GM12878 (cell line): ENCODE data around the gene SYCN. TPM values are rescaled to one million over a fixed set of nuclear protein-coding genes. Genes with fewer than 3 reads are reported as not detected.

ENCODE experiments used
- ATAC-seq: fragments of 200-7000 bp; cut with Tn5 transposase; 3 replicates; pipeline ENCODE4 v1.9.1; 2020; ENCODE audit warnings: mild to moderate bottlenecking, moderate library complexity
- BruUV-seq: library from RNA; stranded (reverse); fragments of 400-500 nt; replicated peaks from 2 replicates; lab custom pipeline; 2021; lab: Mats Ljungman, UMichigan
- CTCF ChIA-PET: fragments of 300-600 bp; sonication (Branson Sonifier 250); formaldehyde crosslinking; extraction: SDS; loops from one replicate; lab custom pipeline; 2021; ENCODE audit warnings: inconsistent platforms; lab: Yijun Ruan, JAX
- POLR2A ChIA-PET: fragments of 350-600 bp; formaldehyde crosslinking; extraction: SDS; loops from one replicate; lab custom pipeline; 2021; ENCODE audit warnings: inconsistent platforms; lab: Charles Lee
- RAD21 ChIA-PET: fragments of 300-600 bp; sonication (Branson Sonifier 250); formaldehyde crosslinking; loops from one replicate; lab custom pipeline; 2023; ENCODE audit warnings: antibody characterized with exemption; ENCODE audit not compliant: unreplicated experiment; lab: Charles Lee
- SMC1A ChIA-PET: fragments of 300-600 bp; sonication (Branson Sonifier 250); formaldehyde crosslinking; loops from one replicate; lab custom pipeline; 2023; ENCODE audit not compliant: unreplicated experiment, uncharacterized antibody; lab: Charles Lee
- DNase-seq: peaks from one replicate; pipeline ENCODE4 v3.0.0-alpha.2; 2011; ENCODE audit warnings: low read depth, low spot score
- FAIRE-seq: peaks from 3 replicates; lab custom pipeline; 2011; peaks lifted over from hg19 to GRCh38; lab: Jason Lieb, UNC
- H2AFZ ChIP-seq: 2 replicates; pipeline ENCODE4 v1.6.0; 2011; ENCODE audit warnings: low read depth, low read length, control low read depth; ENCODE audit not compliant: control insufficient read depth
- H3K27ac ChIP-seq: 2 replicates; pipeline ENCODE4 v1.5.1; 2011; ENCODE audit warnings: control low read depth; ENCODE audit not compliant: control insufficient read depth, insufficient read depth
- H3K27me3 ChIP-seq, 2 experiments: replicated peaks in 1 of 2; 2 replicates each; pipeline versions ENCODE4 v1.6.0 to v1.6.1; 2011; ENCODE audit warnings: low read length in 1 of 2; ENCODE audit not compliant: control insufficient read depth in 2 of 2, insufficient read depth in 2 of 2
- H3K36me3 ChIP-seq, 2 experiments: 2 replicates each; pipeline ENCODE4 v1.5.1; 2011; ENCODE audit warnings: low read length in 1 of 2; ENCODE audit not compliant: control insufficient read depth in 2 of 2, insufficient read depth in 2 of 2
- H3K4me1 ChIP-seq: 2 replicates; pipeline ENCODE4 v1.6.1; 2011; ENCODE audit warnings: mild to moderate bottlenecking, low read length, moderate library complexity, mixed read lengths; ENCODE audit not compliant: control insufficient read depth, insufficient read depth
- H3K4me2 ChIP-seq: 2 replicates; pipeline ENCODE4 v1.6.0; 2011; ENCODE audit warnings: control low read depth; ENCODE audit not compliant: control insufficient read depth, insufficient read depth
- H3K4me3 ChIP-seq: fragments of 200-600 bp; sonication (generic); 2 replicates; pipeline ENCODE4 v1.5.1; 2016
- H3K79me2 ChIP-seq: 2 replicates; pipeline ENCODE4 v1.6.0; 2011; ENCODE audit warnings: low read length; ENCODE audit not compliant: control insufficient read depth, insufficient read depth
- H3K9ac ChIP-seq: 2 replicates; pipeline ENCODE4 v1.8.0; 2011; ENCODE audit warnings: low read length, control low read depth, mixed read lengths; ENCODE audit not compliant: control insufficient read depth, insufficient read depth
- H3K9me3 ChIP-seq: replicated peaks from 3 replicates; pipeline ENCODE4 v1.5.1; 2011; ENCODE audit warnings: mild to moderate bottlenecking, low read length; ENCODE audit not compliant: control insufficient read depth, insufficient read depth
- H4K20me1 ChIP-seq: 2 replicates; pipeline ENCODE4 v1.6.0; 2011; ENCODE audit not compliant: control insufficient read depth, insufficient read depth
- EED ChIP-seq: sonication (generic); IDR thresholded peaks from 2 replicates; pipeline ENCODE4 v1.6.1; 2016; ENCODE audit warnings: antibody characterized with exemption, low read depth
- MAX ChIP-seq: IDR thresholded peaks from 2 replicates; pipeline ENCODE4 v1.6.1; 2012; ENCODE audit warnings: low read depth, low read length, improper control_type of control experiment
- MTA3 ChIP-seq: IDR thresholded peaks from 2 replicates; pipeline ENCODE4 v1.6.1; 2012; ENCODE audit warnings: low read length, inconsistent platforms, borderline replicate concordance
- NBN ChIP-seq: fragments of 450-650 bp; IDR thresholded peaks from 2 replicates; pipeline ENCODE4 v1.6.1; 2016
- NR2F1 ChIP-seq: fragments of 450-650 bp; conservative IDR thresholded peaks from 2 replicates; pipeline ENCODE4 v1.6.1; 2017; ENCODE audit warnings: mild to moderate bottlenecking
- SUZ12 ChIP-seq: fragments of 200-600 bp; sonication (generic); IDR thresholded peaks from one replicate; pipeline ENCODE4 v1.6.1; 2018; ENCODE audit warnings: antibody characterized with exemption, mild to moderate bottlenecking; ENCODE audit not compliant: unreplicated experiment
- USF2 ChIP-seq: IDR thresholded peaks from 2 replicates; pipeline ENCODE4 v1.6.1; 2011; ENCODE audit warnings: low read depth, low read length, improper control_type of control experiment, borderline replicate concordance
- ZZZ3 ChIP-seq: IDR thresholded peaks from 2 replicates; pipeline ENCODE4 v1.6.1; 2011; ENCODE audit warnings: low read depth; ENCODE audit not compliant: control insufficient read depth, insufficient read length
- WGBS: methylation state at CpG from one replicate; pipeline ENCODE4 v1.1.6; 2016; ENCODE audit warnings: low lambda C conversion rate; ENCODE audit not compliant: insufficient replicate concordance, insufficient coverage; ENCODE audit errors: missing lambda C conversion rate; 5-methylcytosine and 5-hydroxymethylcytosine counted together
- in situ Hi-C: fragments of 300-500 bp; cut with MboI; formaldehyde crosslinking; loops from 9 replicates; pipeline ENCODE4 v1.14.3; 2018; ENCODE audit warnings: mixed read lengths
- intact Hi-C: fragments of 100-400 bp; cut with micrococcal nuclease; formaldehyde crosslinking; loops from one replicate; pipeline ENCODE4 v1.14.2; 2022; ENCODE audit not compliant: unreplicated experiment
- polyA plus RNA-seq, 11 experiments: library from polyadenylated mRNA; depleted of rRNA in 4 of 11; unstranded in 6 of 11; stranded (reverse) in 5 of 11; fragments of >200 nt; fragmentation: Nextera tagmentation in 4 of 11; fragmentation: Illumina TruSeq in 1 of 11; extraction: Ambion mirVana in 4 of 11; extraction: Trizol in 1 of 11; gene quantifications; 1 replicate in 1 of 11; 2 replicates in 10 of 11; pipeline versions ENCODE4 v1.2.1 to v1.2.3, GENCODE V29; 2011 to 2016; ENCODE audit warnings: inconsistent platforms in 2 of 11, missing spikeins in 2 of 11, low read depth in 1 of 11
- total RNA-seq, 4 experiments: library from RNA; depleted of rRNA in 3 of 4; stranded (reverse); fragments of >200 nt in 3 of 4; fragmentation: Illumina TruSeq in 1 of 4; extraction: Trizol in 1 of 4; gene quantifications; 2 replicates each; pipeline versions ENCODE4 v1.2.1 to v1.2.3, GENCODE V29; 2013 to 2021

Gene SYCN
- total and polyA plus RNA-seq, 10 of the 15 experiments (the other 5 are each of a cell fraction or from before 2014, with no cell fraction given): 0.54 TPM; not detected in 9

GRCh38 chr19:39157275-39157996 lies 46.6 kb downstream of the SYCN start:
- Histone ChIP-seq H3K9ac (no peak overlapping the region), H3K27ac (no peak overlapping the region), H3K9me3 (no peaks in the 10 kb centered on the region), H3K79me2 (no peaks in the 10 kb centered on the region), H2AFZ (no peak overlapping the region), H4K20me1 (no peaks in the 10 kb centered on the region), H3K36me3 (no peaks in the 10 kb centered on the region; a peak in 1 of 4 replicates), H3K27me3 (no peaks in the 10 kb centered on the region), H3K4me3 (no peak overlapping the region), H3K4me2 (no peak overlapping the region), H3K4me1 (no peaks in the 10 kb centered on the region)
- ChIA-PET RAD21 (no interaction called here), POLR2A (no interaction called here), CTCF (no interaction called here), SMC1A (no interaction called here)
- no peak for TF ChIP-seq USF2
- TF ChIP-seq MAX: no peak
- no peak for TF ChIP-seq NBN
- TF ChIP-seq EED: no peak
- TF ChIP-seq MTA3: no peak
- TF ChIP-seq SUZ12: no peak
- TF ChIP-seq ZZZ3: no peak
- TF ChIP-seq NR2F1: no peak
- in situ Hi-C loops: no loop called here
- BruUV-seq: no TSS peak
- intact Hi-C loops: no loop called here
- WGBS: 84% methylated on average over 23 of the region's 23 CpGs
- ATAC-seq (no peak), FAIRE-seq (no peak), DNase-seq (no peak)
